Ramos (cell line): ENCODE measurements around the gene ZNF778.
"Not testable (repeated sequence)": the region's sequence is repeated elsewhere in the genome, so short reads cannot be mapped to it uniquely, and the experiment has no call there.

Source experiments
- in situ Hi-C: fragments of 300-500 bp; cut with MboI; formaldehyde crosslinking; loops from one replicate; pipeline ENCODE4 v1.14.3; 2022; ENCODE audit warnings: low sequenced_read_pairs; ENCODE audit not compliant: unreplicated experiment

ZNF778 gene

DNA sequence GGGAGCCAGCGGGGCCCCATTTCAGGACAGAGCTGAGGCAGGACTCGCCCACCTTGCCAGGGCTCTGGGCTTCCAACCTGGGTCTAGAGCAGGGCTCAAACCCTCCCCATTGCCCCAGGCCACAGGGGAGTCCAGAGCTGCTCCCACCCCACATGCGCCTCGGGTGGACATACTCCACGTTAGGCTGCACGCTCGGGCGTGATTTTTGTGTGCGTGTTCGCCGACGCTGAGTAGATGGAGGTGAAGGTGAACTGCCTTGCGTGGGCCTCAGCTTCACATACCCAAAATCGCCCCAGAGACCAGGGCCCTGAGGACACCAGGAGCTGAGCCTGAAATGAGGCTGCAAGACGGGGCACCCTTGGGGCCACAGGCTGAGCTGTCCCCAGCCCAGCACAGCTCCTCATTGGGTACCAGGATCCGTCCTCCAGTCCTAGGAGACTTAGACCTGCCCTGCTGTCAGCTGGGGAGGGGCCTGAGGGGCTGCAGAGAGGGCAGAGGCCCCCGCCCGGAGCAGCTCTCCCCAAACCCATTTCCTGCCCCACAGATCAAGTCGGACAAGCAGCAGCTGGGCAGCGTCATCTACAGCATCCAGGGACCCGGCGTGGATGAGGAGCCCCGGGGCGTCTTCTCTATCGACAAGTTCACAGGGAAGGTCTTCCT, 37.7 kb upstream of the ZNF778 start:
- in situ Hi-C loops, result no loop called here

DNA sequence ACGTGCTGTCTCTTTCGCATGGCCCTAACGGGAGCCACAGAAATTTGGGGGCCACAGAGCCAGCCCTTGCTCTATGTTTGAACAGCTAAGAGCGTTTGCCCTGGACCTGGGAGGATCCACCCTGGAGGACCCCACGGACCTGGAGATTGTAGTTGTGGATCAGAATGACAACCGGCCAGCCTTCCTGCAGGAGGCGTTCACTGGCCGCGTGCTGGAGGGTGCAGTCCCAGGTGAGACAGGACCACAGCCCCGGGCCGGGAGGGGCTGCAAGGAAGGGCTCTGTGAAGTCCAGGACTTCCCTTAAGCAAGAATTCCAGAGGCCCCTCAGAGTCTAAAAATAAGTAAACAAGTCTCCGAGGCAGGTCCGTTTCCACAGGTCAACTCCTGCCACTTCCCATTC, 34.0 kb upstream of the ZNF778 start:
- in situ Hi-C loops, result no loop called here

- in situ Hi-C loops, result no loop called here
These were observed 33.4 kb upstream of the ZNF778 start for GRCh38 chr16:89183975-89184676.

DNA sequence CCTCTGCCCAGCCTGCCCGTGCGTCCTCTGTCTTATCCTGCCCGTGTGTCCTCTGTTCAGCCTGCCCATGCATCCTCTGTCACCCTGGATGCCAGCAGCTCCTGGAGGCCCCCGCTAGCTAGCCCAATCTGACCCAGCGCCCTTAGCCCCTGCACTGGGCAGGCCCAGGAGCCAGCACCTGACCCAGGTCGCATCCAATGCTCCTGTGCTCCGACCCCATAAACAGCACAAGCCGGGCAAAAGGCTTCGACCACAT, 32.9 kb upstream of the ZNF778 start:
- in situ Hi-C loops, result no loop called here

GRCh38 chr16:89184933-89185794, 32.3 kb upstream of the ZNF778 start:
- in situ Hi-C loops, result no loop called here

- in situ Hi-C loops, result not testable (repeated sequence)
These were observed 31.5 kb upstream of the ZNF778 start for GRCh38 chr16:89185887-89186592.

GRCh38 chr16:89186593-89187031, 30.9 kb upstream of the ZNF778 start:
- in situ Hi-C loops, result not testable (repeated sequence)

DNA sequence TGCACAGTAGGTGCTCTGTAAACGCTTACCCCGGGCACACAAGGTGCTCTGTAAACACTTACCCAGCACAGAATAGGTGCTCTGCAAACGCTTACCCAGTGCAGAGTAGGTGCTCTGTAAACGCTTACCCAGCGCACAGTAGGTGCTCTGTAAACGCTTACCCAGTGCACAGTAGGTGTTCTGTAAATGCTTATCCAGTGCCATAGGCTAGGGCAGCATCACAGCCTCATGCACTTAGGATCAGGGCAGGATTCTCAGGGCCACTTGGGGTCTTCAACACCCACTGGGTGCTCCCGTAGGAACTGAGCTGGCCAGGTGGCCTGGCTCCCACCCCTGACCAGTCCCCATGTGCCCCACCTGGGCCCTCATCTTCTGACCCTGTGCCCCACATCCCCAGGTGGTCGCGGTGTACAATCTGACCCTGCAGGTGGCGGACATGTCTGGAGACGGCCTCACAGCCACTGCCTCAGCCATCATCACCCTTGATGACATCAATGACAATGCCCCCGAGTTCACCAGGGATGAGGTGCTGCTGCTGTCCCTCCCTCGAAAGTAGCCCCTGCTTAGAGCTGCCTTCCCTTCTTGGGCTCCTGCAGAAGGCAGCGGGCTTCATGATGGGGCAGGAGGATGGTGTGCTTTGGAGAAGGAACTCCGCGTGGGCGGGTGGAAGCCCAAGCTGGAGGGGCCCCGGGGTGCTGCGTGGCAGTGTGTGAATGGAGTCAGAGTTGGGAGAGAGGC, 30.3 kb upstream of the ZNF778 start:
- in situ Hi-C loops, result no loop called here

- in situ Hi-C loops, result no loop called here
These were observed 29.6 kb upstream of the ZNF778 start for GRCh38 chr16:89187770-89188392.

DNA sequence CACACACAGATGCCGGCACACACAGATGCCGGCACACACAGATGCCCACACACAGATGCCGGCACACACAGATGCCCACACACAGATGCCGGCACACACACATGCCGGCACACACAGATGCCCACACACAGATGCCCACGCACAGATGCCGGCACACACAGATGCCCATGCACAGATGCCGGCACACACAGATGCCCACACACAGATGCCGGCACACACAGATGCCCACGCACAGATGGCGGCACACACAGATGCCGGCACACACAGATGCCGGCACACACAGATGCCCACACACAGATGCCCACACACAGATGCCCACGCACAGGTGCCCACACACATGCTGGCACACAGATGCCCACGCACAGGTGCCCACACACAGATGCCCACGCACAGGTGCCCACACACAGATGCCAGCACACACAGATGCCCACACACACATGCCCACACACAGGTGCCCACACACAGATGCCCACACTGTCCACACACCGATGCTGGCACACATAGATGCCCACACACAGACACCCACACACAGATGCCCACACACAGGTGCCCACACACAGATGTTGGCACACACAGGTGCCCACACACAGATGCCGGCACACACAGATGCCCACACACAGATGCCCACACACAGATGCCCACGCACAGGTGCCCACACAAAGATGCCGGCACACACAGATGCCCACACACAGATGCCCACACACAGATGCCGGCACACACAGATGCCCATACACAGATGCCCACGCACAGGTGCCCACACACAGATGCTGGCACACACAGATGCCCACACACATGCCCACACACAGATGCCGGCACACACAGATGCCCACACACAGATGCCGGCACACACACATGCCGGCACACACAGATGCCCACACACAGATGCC, 28.8 kb upstream of the ZNF778 start:
- in situ Hi-C loops, result not testable (repeated sequence)

DNA sequence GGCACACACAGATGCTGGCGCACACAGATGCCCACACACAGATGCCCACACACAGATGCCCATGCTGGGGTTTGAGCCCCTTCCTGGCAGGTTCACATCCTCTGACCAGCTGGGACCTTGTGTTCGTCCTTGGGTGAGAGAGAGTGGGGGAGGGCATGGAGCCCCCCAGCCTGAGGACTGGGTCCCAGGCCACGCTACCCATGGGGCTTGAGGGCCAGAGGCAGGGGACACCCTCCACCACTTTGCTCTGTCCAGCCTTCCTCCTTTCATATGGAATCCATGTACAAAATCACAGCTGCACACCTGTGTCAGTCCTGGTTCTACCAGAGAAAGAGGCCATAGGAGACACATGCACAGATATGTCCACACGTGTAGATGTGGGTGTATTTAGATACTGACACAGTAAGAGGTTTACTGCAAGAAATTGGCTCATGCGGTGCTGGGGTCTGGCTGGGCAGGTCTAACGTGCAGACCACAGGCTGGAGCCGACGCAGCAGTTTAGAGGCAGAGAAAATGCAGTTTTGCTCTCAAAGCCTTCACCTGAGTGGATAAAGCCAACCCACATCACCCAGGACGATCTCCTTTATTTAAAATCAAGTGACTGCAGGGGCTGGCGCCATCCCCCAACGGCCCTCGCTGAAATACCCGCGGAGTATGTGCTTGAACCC, 28.0 kb upstream of the ZNF778 start:
- in situ Hi-C loops, result no loop called here

GRCh38 chr16:89190150-89190958, 27.1 kb upstream of the ZNF778 start:
- in situ Hi-C loops, result no loop called here

DNA sequence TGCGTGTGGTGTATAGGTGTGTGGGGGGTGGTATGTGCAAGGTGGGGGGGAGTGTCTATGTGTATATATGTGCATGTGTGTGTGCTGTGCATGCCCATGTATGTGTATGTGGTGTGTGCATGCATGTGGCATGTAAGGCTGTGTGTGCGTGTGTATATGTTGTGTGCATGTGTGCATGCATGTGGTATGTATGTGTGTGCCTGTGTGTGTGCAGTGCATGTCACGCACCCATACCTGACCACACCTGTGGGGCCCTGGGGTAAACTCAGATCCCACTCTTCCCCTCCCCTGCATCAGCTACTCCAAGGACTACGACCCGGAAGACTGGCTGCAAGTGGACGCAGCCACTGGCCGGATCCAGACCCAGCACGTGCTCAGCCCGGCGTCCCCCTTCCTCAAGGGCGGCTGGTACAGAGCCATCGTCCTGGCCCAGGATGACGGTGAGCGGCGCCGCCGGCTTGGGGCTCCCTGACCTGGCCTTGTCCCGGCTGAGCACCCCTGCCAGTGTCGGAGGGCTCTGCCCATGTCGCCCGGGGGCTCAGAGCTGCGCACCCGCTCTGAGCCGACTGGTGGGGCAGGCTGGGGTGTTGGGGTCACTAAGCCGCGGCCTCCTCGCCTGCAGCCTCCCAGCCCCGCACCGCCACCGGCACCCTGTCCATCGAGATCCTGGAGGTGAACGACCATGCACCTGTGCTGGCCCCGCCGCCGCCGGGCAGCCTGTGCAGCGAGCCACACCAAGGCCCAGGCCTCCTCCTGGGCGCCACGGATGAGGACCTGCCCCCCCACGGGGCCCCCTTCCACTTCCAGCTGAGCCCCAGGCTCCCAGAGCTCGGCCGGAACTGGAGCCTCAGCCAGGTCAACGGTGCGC, 26.2 kb upstream of the ZNF778 start:
- in situ Hi-C loops, result no loop called here

GRCh38 chr16:89191901-89192185, 25.7 kb upstream of the ZNF778 start:
- in situ Hi-C loops, result no loop called here

DNA sequence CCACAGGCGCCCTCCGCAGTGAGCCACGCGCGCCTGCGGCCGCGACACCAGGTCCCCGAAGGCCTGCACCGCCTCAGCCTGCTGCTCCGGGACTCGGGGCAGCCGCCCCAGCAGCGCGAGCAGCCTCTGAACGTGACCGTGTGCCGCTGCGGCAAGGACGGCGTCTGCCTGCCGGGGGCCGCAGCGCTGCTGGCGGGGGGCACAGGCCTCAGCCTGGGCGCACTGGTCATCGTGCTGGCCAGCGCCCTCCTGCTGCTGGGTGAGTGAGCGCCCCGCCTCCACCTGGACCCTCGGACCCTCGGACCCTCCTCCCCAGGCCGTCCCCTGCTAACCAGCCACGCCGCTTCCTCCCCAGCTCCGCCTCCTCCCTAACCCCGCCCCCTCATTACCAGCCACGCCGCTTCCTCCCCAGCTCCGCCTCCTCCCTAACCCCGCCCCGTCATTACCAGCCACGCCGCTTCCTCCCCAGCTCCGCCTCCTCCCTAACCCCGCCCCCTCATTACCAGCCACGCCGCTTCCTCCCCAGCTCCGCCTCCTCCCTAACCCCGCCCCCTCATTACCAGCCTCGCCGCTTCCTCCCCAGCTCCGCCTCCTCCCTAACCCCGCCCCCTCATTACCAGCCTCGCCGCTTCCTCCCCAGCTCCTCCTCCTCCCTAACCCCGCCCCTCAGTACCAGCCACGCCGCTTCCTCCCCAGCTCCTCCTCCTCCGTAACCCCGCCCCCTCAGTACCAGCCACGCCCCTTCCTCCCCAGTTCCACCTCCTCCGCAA, 25.1 kb upstream of the ZNF778 start:
- in situ Hi-C loops, result not testable (repeated sequence)
